A549 (cell line): ENCODE results near the gene PRAMEF17. TPM values are rescaled to one million over a fixed set of nuclear protein-coding genes. Genes with fewer than 3 reads are reported as not detected.
"Not testable (repeated sequence)": the region's sequence is repeated elsewhere in the genome, so short reads cannot be mapped to it uniquely, and the experiment has no call there.

Experiments used
- ATAC-seq, 2 experiments: fragments of 200-7000 bp in 1 of 2; fragments of >200 bp in 1 of 2; cut with Nextera tagmentation in 1 of 2; cut with Tn5 transposase in 1 of 2; 3 replicates each; pipeline versions ENCODE4 v1.8.0 to v1.9.1; 2018 to 2020; ENCODE audit warnings: mild to moderate bottlenecking in 1 of 2, moderate library complexity in 1 of 2
- CTCF ChIA-PET: fragments of 300-600 bp; sonication (Branson Sonifier 250); formaldehyde crosslinking; extraction: SDS; loops from one replicate; lab custom pipeline; 2021; ENCODE audit warnings: antibody characterized with exemption, inconsistent platforms; lab: Yijun Ruan, JAX
- POLR2A ChIA-PET: fragments of 350-600 bp; formaldehyde crosslinking; extraction: SDS; loops from one replicate; lab custom pipeline; 2021; ENCODE audit warnings: antibody characterized with exemption, inconsistent platforms; lab: Yijun Ruan, JAX
- DNase-seq, 2 experiments: peaks; one replicate each; pipeline versions ENCODE4 v3.0.0 to v3.0.0-alpha.2; 2011 to 2016; ENCODE audit warnings: low read depth in 1 of 2, low spot score in 1 of 2
- FAIRE-seq: peaks from 2 replicates; lab custom pipeline; 2011; peaks lifted over from hg19 to GRCh38; lab: Jason Lieb, UNC
- H3K27ac ChIP-seq, 2 experiments: fragments of >200 bp; sonication (Bioruptor Twin); formaldehyde crosslinking; 3 replicates each; pipeline ENCODE4 v1.5.1; 2016 to 2017
- H3K4me1 ChIP-seq: fragments of >200 bp; sonication (Bioruptor Twin); formaldehyde crosslinking; 3 replicates; pipeline ENCODE4 v1.6.1; 2016
- H3K4me2 ChIP-seq: fragments of >200 bp; sonication (Bioruptor Twin); formaldehyde crosslinking; 3 replicates; pipeline ENCODE4 v1.6.1; 2016
- H3K4me3 ChIP-seq: fragments of >200 bp; sonication (Bioruptor Twin); formaldehyde crosslinking; 3 replicates; pipeline ENCODE4 v1.5.1; 2016
- H3K9me3 ChIP-seq: fragments of >200 bp; sonication (Bioruptor Twin); formaldehyde crosslinking; 3 replicates; pipeline ENCODE4 v1.6.1; 2016
- CTCF ChIP-seq: fragments of >200 bp; sonication (Bioruptor Twin); formaldehyde crosslinking; IDR thresholded peaks from 3 replicates; pipeline ENCODE4 v1.5.1; 2016
- RAD21 ChIP-seq, 2 experiments: fragments of >200 bp in 1 of 2; sonication (Bioruptor Twin) in 1 of 2; formaldehyde crosslinking in 1 of 2; IDR thresholded peaks in 1 of 2; conservative IDR thresholded peaks in 1 of 2; 2 replicates in 1 of 2; 3 replicates in 1 of 2; pipeline ENCODE4 v1.6.1; 2012 to 2018; ENCODE audit warnings: inconsistent platforms in 1 of 2
- SMC3 ChIP-seq: fragments of >200 bp; sonication (Bioruptor Twin); formaldehyde crosslinking; IDR thresholded peaks from 3 replicates; pipeline ENCODE4 v1.6.1; 2018; ENCODE audit warnings: inconsistent platforms
- WGBS: methylation state at CpG from one replicate; pipeline ENCODE4 v1.1.6; 2017; ENCODE audit errors: missing lambda C conversion rate; 5-methylcytosine and 5-hydroxymethylcytosine counted together
- polyA minus RNA-seq: library from RNA; depleted of rRNA, polyadenylated mRNA; stranded (reverse); fragments of >200 nt; gene quantifications from 2 replicates; pipeline ENCODE4 v1.2.3, GENCODE V29; 2011; rRNA and poly(A)+ RNA removed
- polyA plus RNA-seq, 4 experiments: library from polyadenylated mRNA; depleted of rRNA in 3 of 4; stranded (reverse); fragments of >200 nt; fragmentation: RNase III in 1 of 4; extraction: RNeasy Plus Mini Kit Qiagen cat#74134 plus additional on column Dnase treatment in 1 of 4; gene quantifications; 2 replicates in 3 of 4; 3 replicates in 1 of 4; pipeline ENCODE4 v1.2.3, GENCODE V29; 2011 to 2017

Gene PRAMEF17
- polyA plus RNA-seq (2011; rRNA removed) (not detected in 2 replicates), polyA plus RNA-seq (2017; fragmentation: RNase III; extraction: RNeasy Plus Mini Kit Qiagen cat#74134 plus additional on column Dnase treatment) (not detected in 3 replicates), polyA minus RNA-seq (not detected in 2 replicates)
- polyA plus RNA-seq (2012; cell fraction: cytosol; rRNA removed): not detected in 2 replicates
- polyA plus RNA-seq (2012; cell fraction: nucleus; rRNA removed): not detected in 2 replicates

GRCh38 chr1:13389332-13389731 lies at the start of gene PRAMEF17:
Gene PRAMEF17 (plus strand): TSS chr1:13389632. CDS start chr1:13389658, 26 bp downstream.
- DNase-seq, H3K4me3 ChIP-seq, H3K4me2 ChIP-seq, ATAC-seq, CTCF ChIA-PET, FAIRE-seq, H3K27ac ChIP-seq, H3K4me1 ChIP-seq, H3K9me3 ChIP-seq, POLR2A ChIA-PET: not testable (repeated sequence)

GRCh38 chr1:13342496-13342895 lies 46.9 kb upstream of the PRAMEF17 start:
- H3K4me2 ChIP-seq, CTCF ChIA-PET, H3K4me1 ChIP-seq, ATAC-seq, H3K27ac ChIP-seq, FAIRE-seq, H3K4me3 ChIP-seq, H3K9me3 ChIP-seq, DNase-seq, POLR2A ChIA-PET: not testable (repeated sequence)
- 3% methylated on average over 7 of the region's 8 CpGs for WGBS

- H3K9me3 ChIP-seq, H3K4me3 ChIP-seq, ATAC-seq, H3K27ac ChIP-seq, DNase-seq, POLR2A ChIA-PET, FAIRE-seq, CTCF ChIA-PET, H3K4me1 ChIP-seq, H3K4me2 ChIP-seq: not testable (repeated sequence)
- WGBS: 2% methylated on average over 7 of the region's 7 CpGs
These were observed 42.4 kb upstream of the PRAMEF17 start, which contains the start of gene PRAMEF14 for GRCh38 chr1:13347034-13347433. Gene PRAMEF14 (minus strand): TSS chr1:13347134. CDS start chr1:13345314, 1,820 bp downstream.

- H3K4me3 ChIP-seq, H3K4me1 ChIP-seq, POLR2A ChIA-PET, FAIRE-seq, CTCF ChIA-PET, H3K27ac ChIP-seq, DNase-seq, ATAC-seq, H3K4me2 ChIP-seq, H3K9me3 ChIP-seq: not testable (repeated sequence)
- 13% methylated on average over 4 of the region's 8 CpGs for WGBS
These were observed 36.0 kb upstream of the PRAMEF17 start for GRCh38 chr1:13353476-13353875.

GRCh38 chr1:13354475-13354874 lies 35.0 kb upstream of the PRAMEF17 start:
- H3K4me1 ChIP-seq, DNase-seq, H3K4me3 ChIP-seq, ATAC-seq, H3K9me3 ChIP-seq, POLR2A ChIA-PET, FAIRE-seq, H3K27ac ChIP-seq, CTCF ChIA-PET, H3K4me2 ChIP-seq: not testable (repeated sequence)
- WGBS: no CpG with 5 or more reads among the region's 9 CpGs

- FAIRE-seq, ATAC-seq, H3K4me3 ChIP-seq, H3K4me2 ChIP-seq, H3K9me3 ChIP-seq, CTCF ChIA-PET, H3K4me1 ChIP-seq, H3K27ac ChIP-seq, POLR2A ChIA-PET: not testable (repeated sequence)
- peak; percentile 54 to 63 for TF ChIP-seq RAD21 (conservative IDR thresholded peaks at IDR 0.05 in 1 of 2, IDR thresholded peaks at IDR 0.05 in 1 of 2)
- peak; percentile 45; the same call in 2 of the 3 replicates for TF ChIP-seq CTCF
- TF ChIP-seq SMC3: peak; percentile 54
- peak in 1 of 2 experiments; percentile 59 for DNase-seq
- 5% methylated on average over 5 of the region's 5 CpGs for whole genome bisulfite sequencing
These were observed 32.7 kb upstream of the PRAMEF17 start for GRCh38 chr1:13356774-13357173.

GRCh38 chr1:13362364-13362763 lies 27.1 kb upstream of the PRAMEF17 start:
- 0% methylated on average over 1 of the region's 7 CpGs for WGBS
- H3K4me1 ChIP-seq, H3K4me3 ChIP-seq, DNase-seq, H3K9me3 ChIP-seq, FAIRE-seq, POLR2A ChIA-PET, ATAC-seq, H3K4me2 ChIP-seq, CTCF ChIA-PET, H3K27ac ChIP-seq: not testable (repeated sequence)

- H3K9me3 ChIP-seq, FAIRE-seq, H3K4me3 ChIP-seq, POLR2A ChIA-PET, DNase-seq, H3K4me1 ChIP-seq, H3K27ac ChIP-seq, H3K4me2 ChIP-seq, ATAC-seq, CTCF ChIA-PET: not testable (repeated sequence)
- WGBS: 23% methylated on average over 2 of the region's 4 CpGs
These were observed 24.5 kb upstream of the PRAMEF17 start for GRCh38 chr1:13364928-13365327.

- H3K4me2 ChIP-seq, H3K27ac ChIP-seq, H3K4me1 ChIP-seq, H3K9me3 ChIP-seq, H3K4me3 ChIP-seq, DNase-seq, ATAC-seq, CTCF ChIA-PET, FAIRE-seq, POLR2A ChIA-PET: not testable (repeated sequence)
- 63% methylated on average over 3 of the region's 3 CpGs for WGBS
These were observed 22.9 kb upstream of the PRAMEF17 start for GRCh38 chr1:13366536-13366935.

- H3K4me2 ChIP-seq, H3K4me1 ChIP-seq, CTCF ChIA-PET, FAIRE-seq, H3K4me3 ChIP-seq, POLR2A ChIA-PET, H3K9me3 ChIP-seq, H3K27ac ChIP-seq: not testable (repeated sequence)
- ATAC-seq (peak in 1 of 2 experiments; percentile 51; a peak in 1 of 6 replicates), DNase-seq (peak in 1 of 2 experiments; percentile 5)
- WGBS: 31% methylated on average over 2 of the region's 4 CpGs
These were observed 20.9 kb upstream of the PRAMEF17 start for GRCh38 chr1:13368544-13368943.
